Adrenal gland (tissue), 12 donors: ENCODE data around the gene GLB1L2. TPM values are rescaled to one million over a fixed set of nuclear protein-coding genes. Genes with fewer than 3 reads are reported as not detected.

Source experiments
- DNase-seq, 7 donors: peaks; one replicate each; pipeline ENCODE4 v3.0.0-alpha.2; 2019 to 2020
- H3K27ac ChIP-seq, 5 donors: fragments of 200-600 bp; sonication (generic) in 4 of 5; 1 replicate in 3 of 5; 2 replicates in 2 of 5; pipeline versions ENCODE4 v1.5.1 to v1.8.0; 2016 to 2020; ENCODE audit warnings: mild to moderate bottlenecking in 1 of 5
- H3K27me3 ChIP-seq: fragments of 200-600 bp; 2 replicates; pipeline ENCODE4 v1.8.0; 2021
- H3K36me3 ChIP-seq, 2 donors: fragments of 200-600 bp; replicated peaks in 1 of 2; 1 replicate in 1 of 2; 2 replicates in 1 of 2; pipeline versions ENCODE4 v1.5.1 to v1.8.0; 2018 to 2022
- H3K4me1 ChIP-seq, 2 donors: fragments of 200-600 bp; replicated peaks in 1 of 2; 1 replicate in 1 of 2; 2 replicates in 1 of 2; pipeline versions ENCODE4 v1.5.1 to v1.8.0; 2018 to 2021
- H3K4me3 ChIP-seq, 4 donors: fragments of 200-600 bp; sonication (generic) in 3 of 4; one replicate each; pipeline ENCODE4 v1.5.1; 2016 to 2018
- H3K9me3 ChIP-seq, 3 donors: fragments of 200-600 bp; sonication (generic) in 1 of 3; replicated peaks in 1 of 3; 1 replicate in 2 of 3; 2 replicates in 1 of 3; pipeline versions ENCODE4 v1.5.1 to v1.8.0; 2016 to 2021
- POLR2A ChIP-seq, 2 donors: fragments of 450-650 bp; IDR thresholded peaks; one replicate each; pipeline ENCODE4 v1.6.1; 2017; ENCODE audit warnings: antibody characterized with exemption in 2 of 2, mild to moderate bottlenecking in 2 of 2, moderate library complexity in 1 of 2
- WGBS, 4 donors: extraction: QIAGEN DNeasy Blood & Tissue Kit in 2 of 4; methylation state at CpG; one replicate each; pipeline versions ENCODE4 v1.1.5 to v1.1.7; 2013 to 2017; 5-methylcytosine and 5-hydroxymethylcytosine counted together
- intact Hi-C, 2 donors: fragments of 100-400 bp; cut with DNase I; formaldehyde crosslinking; loops; one replicate each; pipeline versions ENCODE4 v1.14.1 to v1.15.0; 2022 to 2023
- polyA plus RNA-seq, 3 donors: library from polyadenylated mRNA; stranded (reverse); fragments of 200-250 nt in 2 of 3; fragments of 350-450 nt in 1 of 3; fragmentation: Illumina TruSeq in 1 of 3; extraction: RNeasy Lipid Tissue Mini Kit (QIAGEN cat#74804) in 1 of 3; gene quantifications; one replicate each; pipeline ENCODE4 v1.2.3, GENCODE V29; 2013 to 2014
- total RNA-seq, 9 donors: library from RNA; depleted of rRNA in 4 of 9; stranded (reverse); fragments of >200 nt in 4 of 9; fragments of 120-200 nt in 1 of 9; fragmentation: NEBNext Ultra II Directional in 1 of 9; extraction: Animal tissue kit (Norgen Biotek cat#: 25700) in 1 of 9; gene quantifications; one replicate each; pipeline versions ENCODE4 v1.1.0 to v1.2.4, GENCODE V29; 2013 to 2023
- TF ChIP-seq, protein P1 (sequence below), 6 experiments: fragments of 450-650 bp in 4 of 6; fragments of 200-600 bp in 2 of 6; sonication (generic) in 1 of 6; IDR thresholded peaks; 1 replicate in 5 of 6; 2 replicates in 1 of 6; pipeline versions ENCODE4 v1.5.1 to v1.8.0; 2016 to 2021; ENCODE audit warnings: antibody characterized with exemption in 6 of 6, mild to moderate bottlenecking in 2 of 6, moderate library complexity in 1 of 6
- donor health status: healthy with polysubstance abuse.
- donor health status: Bipolar disorder and iron deficiency.
- donor health status: DM: yes; HTN: yes; CAD: no.
- donor health status: DM: no; HTN: no; CAD: no.
- donor health status: DM: no; HTN: no; CAD: no.
- donor health status: DM: yes; HTN: yes; CAD: no.

The GLB1L2 gene
- total and polyA plus RNA-seq, 12 donors, result 0.66 to 8.1 (median 2.6) TPM

DNA sequence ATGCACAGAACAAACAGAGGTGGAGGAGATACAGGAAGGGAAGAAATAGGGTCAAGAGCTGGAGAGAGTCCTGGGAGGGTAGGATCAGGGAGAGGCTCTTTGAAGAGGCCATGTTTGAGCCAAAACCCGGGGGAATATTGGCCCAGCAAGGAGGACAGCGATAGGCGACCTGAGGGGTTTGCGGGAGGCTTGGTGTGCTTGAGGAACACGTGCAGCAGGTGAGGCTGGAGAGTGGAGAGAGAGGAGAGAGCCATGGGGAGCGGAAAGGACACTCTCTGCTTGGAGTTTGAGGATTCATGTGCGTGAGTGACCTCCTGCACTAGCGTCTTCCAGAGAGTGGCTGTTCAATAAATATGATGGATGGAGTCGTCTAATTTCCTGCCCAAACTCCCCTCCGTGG is 84.9 kb downstream of the GLB1L2 start:
- intact Hi-C loops, result no loop called here
- H3K4me3 ChIP-seq, result no peak overlapping the region
- WGBS, 4 donors, result 66 to 69% (median 67%) methylated on average over 10 of the region's 10 CpGs
- TF ChIP-seq, protein P1, sequence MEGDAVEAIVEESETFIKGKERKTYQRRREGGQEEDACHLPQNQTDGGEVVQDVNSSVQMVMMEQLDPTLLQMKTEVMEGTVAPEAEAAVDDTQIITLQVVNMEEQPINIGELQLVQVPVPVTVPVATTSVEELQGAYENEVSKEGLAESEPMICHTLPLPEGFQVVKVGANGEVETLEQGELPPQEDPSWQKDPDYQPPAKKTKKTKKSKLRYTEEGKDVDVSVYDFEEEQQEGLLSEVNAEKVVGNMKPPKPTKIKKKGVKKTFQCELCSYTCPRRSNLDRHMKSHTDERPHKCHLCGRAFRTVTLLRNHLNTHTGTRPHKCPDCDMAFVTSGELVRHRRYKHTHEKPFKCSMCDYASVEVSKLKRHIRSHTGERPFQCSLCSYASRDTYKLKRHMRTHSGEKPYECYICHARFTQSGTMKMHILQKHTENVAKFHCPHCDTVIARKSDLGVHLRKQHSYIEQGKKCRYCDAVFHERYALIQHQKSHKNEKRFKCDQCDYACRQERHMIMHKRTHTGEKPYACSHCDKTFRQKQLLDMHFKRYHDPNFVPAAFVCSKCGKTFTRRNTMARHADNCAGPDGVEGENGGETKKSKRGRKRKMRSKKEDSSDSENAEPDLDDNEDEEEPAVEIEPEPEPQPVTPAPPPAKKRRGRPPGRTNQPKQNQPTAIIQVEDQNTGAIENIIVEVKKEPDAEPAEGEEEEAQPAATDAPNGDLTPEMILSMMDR (IDR thresholded peaks at IDR 0.05), result no peak
- no peak for TF ChIP-seq POLR2A (IDR thresholded peaks at IDR 0.05)
- H3K36me3 ChIP-seq, result no peaks in the 10 kb centered on the region
- no peaks in the 10 kb centered on the region for H3K4me1 ChIP-seq
- H3K9me3 ChIP-seq, result no peaks in the 10 kb centered on the region
- no peak overlapping the region for H3K27ac ChIP-seq
- no peak for DNase-seq
- H3K27me3 ChIP-seq, result peaks cover 5% of the 10 kb centered on the region

DNA sequence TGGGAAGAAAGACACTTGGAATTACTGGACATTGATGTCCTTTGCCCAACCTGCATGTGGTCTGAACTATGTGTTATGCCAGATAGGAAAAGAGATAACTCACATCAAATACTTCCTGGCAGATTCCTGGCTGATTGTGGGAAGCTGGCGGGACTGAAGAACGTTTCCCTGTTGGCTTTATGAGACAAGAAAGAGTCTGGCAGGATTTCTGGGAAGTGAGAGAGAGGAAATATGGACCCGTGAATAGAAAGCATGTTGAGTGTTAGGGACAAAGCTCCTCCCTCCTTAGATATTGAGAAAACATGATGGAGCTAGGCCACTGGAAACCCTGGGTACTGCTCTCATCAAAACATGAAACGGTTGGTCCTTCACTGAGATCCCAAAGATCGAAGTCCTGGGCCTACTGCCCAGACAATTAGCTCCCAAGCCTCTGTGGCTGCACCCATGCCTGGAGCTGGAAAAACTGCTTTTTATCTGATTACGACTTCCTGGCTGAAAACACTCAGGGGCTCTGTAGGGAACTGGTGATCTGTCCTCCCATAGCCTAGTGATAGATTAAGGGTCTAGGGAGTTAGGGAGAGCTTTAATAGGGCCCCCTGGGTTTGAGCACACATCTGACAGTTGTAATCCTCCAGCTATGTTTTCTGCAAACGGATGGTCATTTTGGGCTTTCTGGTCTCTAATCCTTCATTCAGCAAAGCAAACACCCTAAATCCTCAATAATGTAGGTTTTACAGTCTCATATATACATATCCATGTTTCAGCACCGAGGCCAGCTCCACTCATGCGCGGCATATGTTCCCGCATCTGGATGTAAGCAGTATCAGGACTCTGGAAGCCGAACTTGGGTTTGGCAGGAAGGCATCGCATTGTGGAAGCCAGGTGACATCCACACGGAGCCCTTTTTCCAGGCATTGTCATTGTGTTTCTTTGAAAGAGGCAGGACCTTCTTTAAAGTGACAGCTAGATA is 86.4 kb downstream of the GLB1L2 start:
- Histone ChIP-seq H3K4me3 (no peak overlapping the region), H3K4me1 (no peaks in the 10 kb centered on the region), H3K27me3 (no peaks in the 10 kb centered on the region), H3K27ac (no peak overlapping the region), H3K36me3 (no peaks in the 10 kb centered on the region), H3K9me3 (no peaks in the 10 kb centered on the region)
- 46 to 52% (median 49%) methylated on average over 14 of the region's 14 CpGs for WGBS, 4 donors
- peak in 1 of 7 donors; percentile 3 for DNase-seq
- intact Hi-C loops, result no loop called here
- TF ChIP-seq POLR2A (IDR thresholded peaks at IDR 0.05), result no peak
- TF ChIP-seq, protein P1 (IDR thresholded peaks at IDR 0.05), result no peak

DNA sequence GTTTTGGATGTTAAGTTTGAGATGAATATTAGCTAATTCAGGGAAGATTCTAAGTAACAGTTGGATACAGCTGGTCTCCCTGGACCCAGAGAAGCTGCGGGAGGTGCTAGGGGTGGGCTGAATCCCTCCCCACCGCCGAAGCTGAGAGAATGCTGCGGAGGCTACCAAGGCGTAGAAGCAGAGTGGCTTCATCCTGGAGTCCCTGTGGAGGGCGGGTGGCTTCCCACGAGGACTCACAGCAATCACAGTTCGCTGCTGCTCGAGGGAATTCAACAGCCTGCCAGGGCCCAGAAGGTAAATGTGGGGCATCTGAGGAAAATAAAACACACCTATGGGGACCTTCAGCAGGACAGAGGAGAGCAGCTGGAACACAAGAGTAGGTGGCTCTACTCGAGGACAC is 91.3 kb downstream of the GLB1L2 start:
- H3K9me3 ChIP-seq, result no peaks in the 10 kb centered on the region
- H3K4me3 ChIP-seq, result no peak overlapping the region
- intact Hi-C loops, result no loop called here
- TF ChIP-seq, protein P1 (IDR thresholded peaks at IDR 0.05), result no peak
- no peak for TF ChIP-seq POLR2A (IDR thresholded peaks at IDR 0.05)
- no peaks in the 10 kb centered on the region for H3K4me1 ChIP-seq
- no peaks in the 10 kb centered on the region for H3K36me3 ChIP-seq
- 67 to 79% (median 71%) methylated on average over 10 of the region's 10 CpGs for WGBS, 4 donors
- H3K27ac ChIP-seq, result no peak overlapping the region
- no peaks in the 10 kb centered on the region for H3K27me3 ChIP-seq
- no peak for DNase-seq

DNA sequence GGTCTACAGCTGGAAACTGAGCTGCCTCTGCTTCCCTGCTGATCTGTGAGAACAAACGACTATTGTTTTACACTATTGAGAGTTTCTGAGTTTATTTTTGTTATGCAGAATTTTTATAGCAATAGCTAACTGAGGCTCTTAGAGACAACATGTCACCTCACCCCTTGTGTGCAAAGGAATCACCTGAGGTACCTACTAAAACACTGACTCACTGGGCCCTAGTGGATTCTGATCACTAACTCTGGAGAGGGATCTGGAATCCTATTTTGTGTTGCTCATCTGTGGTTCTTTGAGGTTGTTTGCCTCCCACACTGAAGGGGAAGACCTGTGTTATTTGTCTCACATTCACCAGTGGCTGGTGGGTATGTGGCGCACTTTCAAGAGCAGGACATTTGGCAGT is 93.6 kb downstream of the GLB1L2 start:
- Histone ChIP-seq H3K4me1 (no peaks in the 10 kb centered on the region), H3K9me3 (no peaks in the 10 kb centered on the region), H3K36me3 (no peaks in the 10 kb centered on the region), H3K27ac (peak overlapping the region in 1 of 5 donors; percentile 30), H3K4me3 (no peak overlapping the region), H3K27me3 (no peaks in the 10 kb centered on the region)
- TF ChIP-seq POLR2A (IDR thresholded peaks at IDR 0.05), result no peak
- TF ChIP-seq, protein P1 (IDR thresholded peaks at IDR 0.05), result no peak
- DNase-seq, result no peak
- intact Hi-C loops, result no loop called here
- WGBS, 4 donors, result 66 to 79% (median 74%) methylated on average over 2 of the region's 2 CpGs

Other genes starting within 250 kb of the GLB1L2 start
- gene NCAPD3, start 108.0 kb upstream of the GLB1L2 start, total RNA-seq, result 10 to 100 TPM in 8 of 9 donors, 1 to 10 TPM in 1; 9.5 to 25.6 (median 17.3) TPM
- gene NCAPD3, start 108.0 kb upstream of the GLB1L2 start, polyA plus RNA-seq, result 10 to 100 TPM in 1 of 3 donors, 1 to 10 TPM in 2; 6.0 to 10.4 (median 8.5) TPM
- gene VPS26B, start 107.3 kb upstream of the GLB1L2 start, total RNA-seq, result 10 to 100 TPM; 34.7 to 74.6 (median 45.3) TPM
- 10 to 100 TPM; 25.3 to 37.7 (median 25.4) TPM for gene VPS26B, start 107.3 kb upstream of the GLB1L2 start, polyA plus RNA-seq
- 10 to 100 TPM; 32.8 to 91.0 (median 47.9) TPM for gene THYN1, start 78.6 kb upstream of the GLB1L2 start, total RNA-seq
- gene THYN1, start 78.6 kb upstream of the GLB1L2 start, polyA plus RNA-seq, result 10 to 100 TPM; 59.4 to 74.0 (median 60.7) TPM
- 10 to 100 TPM; 24.7 to 45.0 (median 35.7) TPM for gene ACAD8, start 78.4 kb upstream of the GLB1L2 start, total RNA-seq
- gene ACAD8, start 78.4 kb upstream of the GLB1L2 start, polyA plus RNA-seq, result 10 to 100 TPM; 22.4 to 27.1 (median 23.3) TPM
- gene GLB1L3, start 55.6 kb upstream of the GLB1L2 start, total RNA-seq, result under 1 TPM in 4 of 9 donors, not detected in 5; 0.06 to 0.64 (median 0.19) TPM
- 1 to 10 TPM in 1 of 3 donors, under 1 TPM in 2; 0.51 to 1.4 (median 0.61) TPM for gene GLB1L3, start 55.6 kb upstream of the GLB1L2 start, polyA plus RNA-seq
- gene B3GAT1, start 80.3 kb downstream of the GLB1L2 start, total RNA-seq, result 1 to 10 TPM in 3 of 9 donors, under 1 TPM in 5, not detected in 1; 0.09 to 7.7 (median 0.64) TPM
- gene B3GAT1, start 80.3 kb downstream of the GLB1L2 start, polyA plus RNA-seq, result 10 to 100 TPM in 1 of 3 donors, 1 to 10 TPM in 2; 2.1 to 10.3 (median 2.6) TPM